Measurements from ENCODE around the gene SLC66A1.

SLC66A1 gene

DNA sequence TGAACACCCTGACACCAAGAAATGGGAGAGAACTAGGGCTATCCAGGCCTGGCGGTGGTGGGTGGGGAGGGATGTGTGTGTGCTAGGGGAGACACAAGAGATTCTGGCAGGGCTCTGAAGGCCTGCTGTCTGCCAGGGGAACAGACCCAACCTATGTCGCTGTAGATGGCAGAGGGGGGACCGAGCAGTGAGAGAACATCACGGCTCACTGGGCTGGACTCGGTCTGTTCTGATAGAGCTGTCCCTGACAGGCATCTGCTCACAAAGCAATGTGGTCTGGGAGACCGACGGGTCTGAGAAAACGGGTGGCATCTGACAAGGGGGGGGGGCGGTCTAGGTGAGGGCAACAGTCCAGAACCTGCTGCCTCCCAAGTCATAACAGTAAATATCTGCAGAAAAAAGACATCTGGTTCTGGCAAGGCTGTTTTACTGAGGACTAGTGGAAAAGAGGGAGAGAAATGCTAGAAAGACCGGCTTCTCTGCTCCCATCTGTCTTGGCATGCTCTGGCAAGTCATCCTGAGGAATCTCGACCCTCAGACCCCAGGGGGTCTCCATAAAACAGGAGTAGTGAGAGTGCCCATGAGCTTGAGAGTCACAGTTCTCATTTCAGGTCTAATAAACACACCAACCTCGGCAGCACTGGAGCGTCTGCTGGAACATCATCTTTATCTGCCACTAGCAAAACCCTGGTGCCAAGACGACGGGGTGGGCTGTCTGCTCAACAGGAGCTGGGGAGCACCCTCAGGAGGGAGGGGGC is 36.5 kb downstream of the SLC66A1 start:
- peaks cover 4% of the 10 kb centered on the region for H3K4me1 ChIP-seq (ENCODE audit: control insufficient read depth, low read depth, low read length)
- H3K27ac ChIP-seq (ENCODE audit: low read length), result no peak overlapping the region
- H3K9me3 ChIP-seq (ENCODE audit: control insufficient read depth, low read depth, low read length), result no peaks in the 10 kb centered on the region
- no peak overlapping the region for H3K9ac ChIP-seq (ENCODE audit: low read length)
- H3K36me3 ChIP-seq (ENCODE audit: control insufficient read depth, low read depth, low read length), result peaks cover 25% of the 10 kb centered on the region
- no peaks in the 10 kb centered on the region for H3K27me3 ChIP-seq (ENCODE audit: control insufficient read depth, insufficient read depth, low read length)
- H3K4me3 ChIP-seq (ENCODE audit: low read length), result no peak overlapping the region

DNA sequence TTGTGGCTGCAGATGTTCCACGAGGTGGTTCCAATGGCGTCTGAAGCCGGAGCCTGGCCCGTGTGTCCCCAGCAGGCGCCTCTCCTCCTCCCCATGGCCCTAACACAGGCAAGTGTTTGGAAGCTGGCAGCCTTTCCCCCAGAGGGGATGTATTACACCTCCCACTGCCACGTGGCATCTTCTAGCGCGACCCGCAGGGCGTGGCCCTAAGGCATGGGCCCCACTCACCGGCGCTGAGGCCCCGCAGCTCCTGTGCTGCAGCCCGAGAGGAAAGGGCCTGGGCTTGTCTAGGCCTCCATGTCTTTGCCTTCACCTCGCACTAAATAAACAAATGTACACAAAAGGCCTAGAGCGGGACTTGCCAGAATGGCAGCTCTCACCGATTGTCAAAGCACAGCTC is 37.9 kb downstream of the SLC66A1 start:
- Histone ChIP-seq H3K9me3 (ENCODE audit: control insufficient read depth, low read depth, low read length) (no peaks in the 10 kb centered on the region), H3K36me3 (ENCODE audit: control insufficient read depth, low read depth, low read length) (peaks cover 21% of the 10 kb centered on the region), H3K27me3 (ENCODE audit: control insufficient read depth, insufficient read depth, low read length) (no peaks in the 10 kb centered on the region)

DNA sequence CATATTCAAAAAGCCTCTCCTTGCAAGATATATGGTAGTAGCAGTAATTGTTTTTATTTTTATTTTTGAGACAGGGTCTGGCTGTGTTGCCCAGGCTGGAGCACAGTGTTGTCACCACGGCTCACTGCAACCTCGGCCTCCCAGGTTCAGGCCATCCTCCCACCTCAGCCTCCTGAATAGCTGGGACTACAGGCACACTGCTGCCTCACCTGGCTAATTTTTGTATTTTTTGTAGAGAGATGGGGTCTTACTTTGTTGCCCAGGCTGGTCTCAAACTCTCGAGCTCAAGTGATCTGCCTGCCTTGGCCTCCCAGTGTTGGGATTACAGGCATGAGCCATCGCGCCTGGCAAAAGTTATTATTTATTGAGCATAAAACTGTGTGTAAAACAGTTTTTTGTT is 38.4 kb downstream of the SLC66A1 start:
- H3K27me3 ChIP-seq (ENCODE audit: control insufficient read depth, insufficient read depth, low read length), result no peaks in the 10 kb centered on the region
- peaks cover 23% of the 10 kb centered on the region for H3K36me3 ChIP-seq (ENCODE audit: control insufficient read depth, low read depth, low read length)
- H3K9me3 ChIP-seq (ENCODE audit: control insufficient read depth, low read depth, low read length), result no peaks in the 10 kb centered on the region
- H3K4me1 ChIP-seq (ENCODE audit: control insufficient read depth, low read depth, low read length), result peaks cover 17% of the 10 kb centered on the region
- no peak overlapping the region for H3K4me3 ChIP-seq (ENCODE audit: low read length)
- H3K27ac ChIP-seq (ENCODE audit: low read length), result no peak overlapping the region
- H3K9ac ChIP-seq (ENCODE audit: low read length), result no peak overlapping the region

More for the DNA sequence above, 37.9 kb downstream of the SLC66A1 start:
- H3K4me3 ChIP-seq (ENCODE audit: low read length), result no peak overlapping the region
- H3K27ac ChIP-seq (ENCODE audit: low read length), result no peak overlapping the region
- peaks cover 17% of the 10 kb centered on the region for H3K4me1 ChIP-seq (ENCODE audit: control insufficient read depth, low read depth, low read length)
- H3K9ac ChIP-seq (ENCODE audit: low read length), result no peak overlapping the region

DNA sequence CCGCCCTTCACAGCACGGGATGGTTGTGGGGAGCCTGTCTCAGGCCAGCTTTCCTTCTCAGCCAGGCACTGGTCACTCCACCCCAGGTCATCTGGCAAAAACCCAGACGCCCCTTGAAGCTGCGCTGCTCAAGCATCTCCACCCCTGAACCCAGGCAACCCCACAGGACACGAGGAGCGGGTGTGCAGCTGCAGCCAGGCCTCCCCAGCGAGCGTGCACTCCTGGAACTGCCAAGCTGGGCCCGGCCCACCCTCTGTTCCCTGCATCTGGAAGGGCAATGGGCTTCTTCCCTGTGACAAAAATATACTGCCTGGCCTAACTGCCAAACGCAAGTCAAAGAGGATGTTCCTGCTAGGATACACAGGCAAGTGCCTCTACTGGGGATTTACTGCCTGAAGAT is 39.7 kb downstream of the SLC66A1 start:
- Histone ChIP-seq H3K4me3 (ENCODE audit: low read length) (no peak overlapping the region), H3K27me3 (ENCODE audit: control insufficient read depth, insufficient read depth, low read length) (no peaks in the 10 kb centered on the region), H3K9me3 (ENCODE audit: control insufficient read depth, low read depth, low read length) (no peaks in the 10 kb centered on the region), H3K27ac (ENCODE audit: low read length) (no peak overlapping the region), H3K9ac (ENCODE audit: low read length) (no peak overlapping the region), H3K36me3 (ENCODE audit: control insufficient read depth, low read depth, low read length) (peaks cover 33% of the 10 kb centered on the region), H3K4me1 (ENCODE audit: control insufficient read depth, low read depth, low read length) (peaks cover 17% of the 10 kb centered on the region)

DNA sequence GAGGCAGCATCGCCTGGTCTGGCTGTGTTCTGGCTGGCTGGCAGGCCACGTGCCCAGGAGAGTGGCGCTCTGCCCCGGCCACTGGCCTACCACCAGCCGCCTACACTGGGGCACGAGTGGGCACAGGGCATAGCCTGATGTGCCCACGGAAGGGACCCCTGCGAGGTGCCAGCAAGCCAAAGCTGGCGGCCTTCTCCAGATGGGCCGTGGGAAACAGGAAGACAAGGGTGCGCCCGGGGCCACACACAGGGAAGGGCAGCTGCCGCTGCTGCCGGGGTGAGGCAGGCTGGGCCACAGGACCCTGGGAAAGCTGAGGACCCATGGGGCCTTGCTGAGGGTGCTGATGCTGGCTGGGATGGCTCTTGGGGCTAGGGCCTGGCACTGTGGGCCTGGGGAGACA is 40.7 kb downstream of the SLC66A1 start:
- Histone ChIP-seq H3K4me1 (ENCODE audit: control insufficient read depth, low read depth, low read length) (peaks cover 17% of the 10 kb centered on the region), H3K27me3 (ENCODE audit: control insufficient read depth, insufficient read depth, low read length) (no peaks in the 10 kb centered on the region), H3K4me3 (ENCODE audit: low read length) (no peak overlapping the region), H3K9me3 (ENCODE audit: control insufficient read depth, low read depth, low read length) (no peaks in the 10 kb centered on the region), H3K27ac (ENCODE audit: low read length) (no peak overlapping the region), H3K36me3 (ENCODE audit: control insufficient read depth, low read depth, low read length) (peaks cover 39% of the 10 kb centered on the region), H3K9ac (ENCODE audit: low read length) (no peak overlapping the region)

DNA sequence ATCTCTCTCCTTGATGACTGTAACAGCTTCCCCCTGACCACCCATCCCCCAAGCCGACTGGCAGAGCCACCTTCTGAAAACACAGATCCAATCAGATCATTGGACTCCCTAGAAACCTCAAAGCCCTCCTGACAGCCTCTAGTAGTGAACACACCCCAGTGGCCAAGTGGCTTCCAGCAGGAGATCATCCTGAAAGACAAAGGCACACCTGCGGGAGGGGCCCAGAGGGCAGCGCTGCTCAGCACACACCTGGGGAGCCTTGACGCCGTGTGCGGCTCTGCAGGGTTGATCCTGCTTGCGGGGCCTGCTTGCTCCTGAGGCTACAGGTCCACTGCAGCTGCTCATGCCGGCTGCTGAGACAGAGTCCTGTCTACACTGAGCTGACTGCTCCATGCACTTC is 41.5 kb downstream of the SLC66A1 start:
- H3K36me3 ChIP-seq (ENCODE audit: control insufficient read depth, low read depth, low read length), result peaks cover 39% of the 10 kb centered on the region

DNA sequence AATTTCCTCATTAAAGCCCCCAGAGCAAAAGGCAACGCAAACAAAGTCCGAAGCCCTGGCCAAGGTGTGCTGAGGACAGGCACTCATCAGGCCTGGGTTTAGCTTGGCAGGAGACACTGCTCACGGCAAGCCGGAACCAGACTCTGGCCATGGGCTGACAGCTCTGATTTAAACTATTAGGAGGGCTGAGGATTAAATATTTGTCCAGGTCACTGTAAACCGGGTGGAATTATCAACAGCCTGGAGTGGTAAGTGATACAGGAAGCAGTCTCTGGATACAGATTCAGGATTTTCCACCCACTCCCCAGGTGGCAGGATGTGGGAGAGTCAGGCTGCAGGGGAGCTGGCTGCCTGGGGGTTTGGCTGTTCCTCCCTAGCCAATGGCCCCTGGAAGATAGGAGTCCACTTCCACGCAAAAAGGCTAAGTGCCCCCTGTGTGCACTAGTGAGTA is 42.4 kb downstream of the SLC66A1 start:
- peaks cover 17% of the 10 kb centered on the region for H3K4me1 ChIP-seq (ENCODE audit: control insufficient read depth, low read depth, low read length)
- no peak overlapping the region for H3K27ac ChIP-seq (ENCODE audit: low read length)
- H3K9ac ChIP-seq (ENCODE audit: low read length), result no peak overlapping the region
- H3K27me3 ChIP-seq (ENCODE audit: control insufficient read depth, insufficient read depth, low read length), result no peaks in the 10 kb centered on the region
- H3K9me3 ChIP-seq (ENCODE audit: control insufficient read depth, low read depth, low read length), result no peaks in the 10 kb centered on the region
- peaks cover 35% of the 10 kb centered on the region for H3K36me3 ChIP-seq (ENCODE audit: control insufficient read depth, low read depth, low read length)
- H3K4me3 ChIP-seq (ENCODE audit: low read length), result no peak overlapping the region

More for the DNA sequence above, 41.5 kb downstream of the SLC66A1 start:
- H3K9ac ChIP-seq (ENCODE audit: low read length), result no peak overlapping the region
- H3K4me3 ChIP-seq (ENCODE audit: low read length), result no peak overlapping the region
- H3K9me3 ChIP-seq (ENCODE audit: control insufficient read depth, low read depth, low read length), result no peaks in the 10 kb centered on the region
- peaks cover 17% of the 10 kb centered on the region for H3K4me1 ChIP-seq (ENCODE audit: control insufficient read depth, low read depth, low read length)
- H3K27ac ChIP-seq (ENCODE audit: low read length), result no peak overlapping the region
- no peaks in the 10 kb centered on the region for H3K27me3 ChIP-seq (ENCODE audit: control insufficient read depth, insufficient read depth, low read length)

DNA sequence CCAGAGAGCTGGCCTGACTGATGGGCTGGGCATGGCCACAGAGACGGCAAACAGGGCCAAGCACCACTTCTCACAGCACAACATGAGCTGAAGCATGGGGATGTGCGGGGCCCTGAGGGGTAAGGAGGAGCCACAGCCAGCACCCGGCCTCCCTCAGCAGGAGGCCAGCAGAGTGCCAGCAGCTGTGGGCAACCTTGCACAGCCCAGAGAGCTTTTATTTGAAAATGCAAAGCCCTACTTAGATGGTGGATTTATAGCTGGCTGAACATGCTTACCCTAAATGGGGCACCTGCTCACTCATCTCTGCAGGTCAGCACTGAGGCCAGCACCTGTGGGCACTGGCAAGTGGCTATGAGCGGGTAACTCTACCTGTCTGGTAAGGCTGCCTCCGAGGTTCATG is 44.1 kb downstream of the SLC66A1 start:
- peaks cover 28% of the 10 kb centered on the region for H3K36me3 ChIP-seq (ENCODE audit: control insufficient read depth, low read depth, low read length)
- no peaks in the 10 kb centered on the region for H3K9me3 ChIP-seq (ENCODE audit: control insufficient read depth, low read depth, low read length)
- peaks cover 17% of the 10 kb centered on the region for H3K4me1 ChIP-seq (ENCODE audit: control insufficient read depth, low read depth, low read length)
- H3K27me3 ChIP-seq (ENCODE audit: control insufficient read depth, insufficient read depth, low read length), result no peaks in the 10 kb centered on the region
- no peak overlapping the region for H3K27ac ChIP-seq (ENCODE audit: low read length)
- no peak overlapping the region for H3K9ac ChIP-seq (ENCODE audit: low read length)
- no peak overlapping the region for H3K4me3 ChIP-seq (ENCODE audit: low read length)

DNA sequence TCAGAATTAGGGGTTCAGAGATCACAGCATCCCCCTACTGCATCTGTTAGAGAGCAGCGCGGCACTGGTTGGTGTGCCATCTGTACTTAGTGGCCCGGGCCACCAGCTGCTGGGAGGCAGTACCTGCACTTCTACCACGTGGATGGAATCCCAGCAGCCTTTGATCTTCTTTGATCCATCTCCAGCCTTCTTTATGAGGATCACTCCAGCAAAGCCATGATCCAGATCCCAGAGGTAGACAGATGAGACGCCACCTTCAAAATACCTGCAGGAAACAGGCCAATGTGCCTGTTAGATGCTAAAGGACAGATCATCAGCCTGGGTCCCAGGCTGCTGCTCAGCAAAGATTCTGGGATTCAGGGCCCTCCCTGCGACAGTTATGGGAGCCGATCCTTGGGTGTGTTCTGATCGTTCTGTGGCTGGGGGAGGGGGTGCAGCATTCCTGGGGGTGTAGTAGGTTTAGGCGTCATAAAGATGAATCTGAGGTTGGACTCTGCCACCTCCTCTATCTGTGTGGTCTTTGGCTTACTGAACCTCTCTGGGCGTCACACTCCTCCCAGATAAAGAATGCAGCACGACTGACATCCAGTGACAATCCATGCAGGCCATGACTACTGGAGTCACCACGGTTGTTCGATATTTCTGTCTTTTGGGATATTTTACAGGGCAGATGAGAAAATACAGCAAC is 45.3 kb downstream of the SLC66A1 start:
- Histone ChIP-seq H3K27me3 (ENCODE audit: control insufficient read depth, insufficient read depth, low read length) (no peaks in the 10 kb centered on the region), H3K27ac (ENCODE audit: low read length) (no peak overlapping the region), H3K9ac (ENCODE audit: low read length) (no peak overlapping the region), H3K9me3 (ENCODE audit: control insufficient read depth, low read depth, low read length) (no peaks in the 10 kb centered on the region), H3K4me1 (ENCODE audit: control insufficient read depth, low read depth, low read length) (peaks cover 17% of the 10 kb centered on the region), H3K4me3 (ENCODE audit: low read length) (no peak overlapping the region), H3K36me3 (ENCODE audit: control insufficient read depth, low read depth, low read length) (peaks cover 21% of the 10 kb centered on the region)

DNA sequence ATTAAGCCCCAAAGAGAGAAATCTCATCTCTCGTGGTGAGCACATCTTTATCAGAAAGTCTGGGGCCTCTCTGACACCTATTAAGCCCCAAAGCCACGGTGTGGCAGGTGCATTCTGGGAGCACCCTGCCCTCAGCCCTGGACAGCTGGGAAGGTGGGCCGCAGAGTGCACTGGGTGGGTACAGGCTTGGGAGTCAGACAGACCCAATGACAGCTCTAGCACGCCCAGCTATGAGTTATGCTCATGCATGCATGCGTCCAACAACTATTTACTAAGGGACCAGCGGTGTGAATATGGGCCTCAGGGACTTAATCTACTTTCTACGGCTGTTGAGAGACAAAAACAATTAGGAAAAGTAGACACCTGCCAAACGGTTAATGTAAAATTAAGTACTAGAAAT is 46.6 kb downstream of the SLC66A1 start:
- Histone ChIP-seq H3K4me1 (ENCODE audit: control insufficient read depth, low read depth, low read length) (peaks cover 13% of the 10 kb centered on the region), H3K27me3 (ENCODE audit: control insufficient read depth, insufficient read depth, low read length) (no peaks in the 10 kb centered on the region), H3K4me3 (ENCODE audit: low read length) (no peak overlapping the region), H3K36me3 (ENCODE audit: control insufficient read depth, low read depth, low read length) (peaks cover 18% of the 10 kb centered on the region), H3K9ac (ENCODE audit: low read length) (no peak overlapping the region), H3K27ac (ENCODE audit: low read length) (no peak overlapping the region), H3K9me3 (ENCODE audit: control insufficient read depth, low read depth, low read length) (no peaks in the 10 kb centered on the region)

DNA sequence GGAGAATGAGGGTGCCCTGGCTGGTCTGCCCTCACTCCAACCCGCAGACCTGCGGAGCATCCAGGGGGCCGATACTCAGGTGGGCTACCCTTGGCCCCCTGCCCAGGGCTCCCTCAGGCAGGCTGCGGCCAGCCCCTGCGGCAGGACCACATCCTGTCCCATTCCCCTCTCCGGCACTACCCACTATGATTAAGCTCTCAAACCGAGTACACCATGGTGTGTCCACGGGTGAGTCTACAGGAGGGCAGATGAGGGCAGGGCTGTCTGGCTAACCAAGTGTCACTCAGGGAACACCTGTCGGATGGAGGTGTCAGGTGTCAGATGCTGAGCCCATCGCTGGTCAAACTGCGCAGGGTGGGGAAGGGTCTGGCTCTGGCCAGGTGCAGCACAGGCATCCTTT is 47.2 kb downstream of the SLC66A1 start:
- Histone ChIP-seq H3K27ac (ENCODE audit: low read length) (no peak overlapping the region), H3K4me3 (ENCODE audit: low read length) (no peak overlapping the region), H3K36me3 (ENCODE audit: control insufficient read depth, low read depth, low read length) (peaks cover 18% of the 10 kb centered on the region), H3K9ac (ENCODE audit: low read length) (no peak overlapping the region), H3K9me3 (ENCODE audit: control insufficient read depth, low read depth, low read length) (no peaks in the 10 kb centered on the region), H3K4me1 (ENCODE audit: control insufficient read depth, low read depth, low read length) (peaks cover 6% of the 10 kb centered on the region), H3K27me3 (ENCODE audit: control insufficient read depth, insufficient read depth, low read length) (no peaks in the 10 kb centered on the region)

DNA sequence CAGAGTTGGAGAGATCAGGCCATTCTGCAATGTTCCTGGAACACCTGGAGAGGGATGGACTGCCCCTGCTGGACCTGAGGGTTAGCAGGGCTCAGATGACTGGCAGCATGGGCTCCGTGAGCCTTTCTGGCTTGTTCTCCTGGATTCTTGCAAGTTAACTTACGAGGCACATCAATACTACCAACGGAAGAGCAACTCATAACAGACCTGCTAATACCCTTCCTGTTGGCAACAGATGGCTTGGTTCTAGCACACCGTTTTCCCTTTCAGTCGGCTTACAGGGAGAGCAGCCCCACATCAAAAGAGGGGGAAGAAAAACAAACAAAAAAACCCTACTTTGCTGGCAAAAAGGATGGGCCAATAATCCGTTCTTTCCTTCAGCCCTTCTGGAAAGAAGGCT is 47.9 kb downstream of the SLC66A1 start:
- H3K27ac ChIP-seq (ENCODE audit: low read length), result no peak overlapping the region
- H3K4me1 ChIP-seq (ENCODE audit: control insufficient read depth, low read depth, low read length), result no peaks in the 10 kb centered on the region
- no peaks in the 10 kb centered on the region for H3K27me3 ChIP-seq (ENCODE audit: control insufficient read depth, insufficient read depth, low read length)
- no peak overlapping the region for H3K9ac ChIP-seq (ENCODE audit: low read length)
- no peak overlapping the region for H3K4me3 ChIP-seq (ENCODE audit: low read length)
- peaks cover 18% of the 10 kb centered on the region for H3K36me3 ChIP-seq (ENCODE audit: control insufficient read depth, low read depth, low read length)
- H3K9me3 ChIP-seq (ENCODE audit: control insufficient read depth, low read depth, low read length), result no peaks in the 10 kb centered on the region
